GM12865 (cell line): Measurements from ENCODE around the gene TBPL2.
A peak's percentile ranks its signal among the peaks of the same experiment; 100 is the strongest.

Experiments
- DNase-seq: peaks from one replicate; pipeline ENCODE4 v3.0.0; 2010; ENCODE audit warnings: low read depth
- H3K4me3 ChIP-seq: 2 replicates; pipeline ENCODE4 v1.5.1; 2011; ENCODE audit warnings: mild to moderate bottlenecking, low read depth, low read length, control low read depth
- CTCF ChIP-seq: IDR thresholded peaks from 2 replicates; pipeline ENCODE4 v1.5.1; 2011; ENCODE audit warnings: low read length, control low read depth, low read depth, inconsistent platforms; ENCODE audit not compliant: insufficient read depth; ENCODE audit errors: missing control alignments

Gene TBPL2

GRCh38 chr14:55412676-55413075 is 27.7 kb downstream of the TBPL2 start:
- no peak for TF ChIP-seq CTCF
- H3K4me3 ChIP-seq, result no peak overlapping the region
- DNase-seq, result no peak

- no peak for TF ChIP-seq CTCF
- H3K4me3 ChIP-seq, result peak within 1 kb of the TSS; percentile 99
- DNase-seq, result peak; percentile 81
Observed at GRCh38 chr14:55411426-55412389, 28.7 kb downstream of the TBPL2 start, which contains the start of gene ATG14. Gene ATG14, minus strand, starts transcription at chr14:55411830. Its CDS starts 8 bp downstream, at chr14:55411822.

- H3K4me3 ChIP-seq, result peak overlapping the region; percentile 99
- TF ChIP-seq CTCF, result no peak
- no peak for DNase-seq
Observed at GRCh38 chr14:55410876-55411275, 29.5 kb downstream of the TBPL2 start.

GRCh38 chr14:55404173-55404854 is 36.1 kb downstream of the TBPL2 start:
- TF ChIP-seq CTCF, result no peak
- no peak overlapping the region for H3K4me3 ChIP-seq
- DNase-seq, result no peak

GRCh38 chr14:55401751-55402150 is 38.7 kb downstream of the TBPL2 start:
- no peak for TF ChIP-seq CTCF
- no peak for DNase-seq
- no peak overlapping the region for H3K4me3 ChIP-seq

GRCh38 chr14:55399852-55400251 is 40.6 kb downstream of the TBPL2 start:
- no peak for DNase-seq
- no peak overlapping the region for H3K4me3 ChIP-seq
- no peak for TF ChIP-seq CTCF
